Measurements from ENCODE around the gene FBXO31. TPM values are rescaled to one million over a fixed set of nuclear protein-coding genes. Genes with fewer than 3 reads are reported as not detected.

FBXO31 gene
- polyA plus RNA-seq, 1 donor from 2014 or later: 20.6 TPM

DNA sequence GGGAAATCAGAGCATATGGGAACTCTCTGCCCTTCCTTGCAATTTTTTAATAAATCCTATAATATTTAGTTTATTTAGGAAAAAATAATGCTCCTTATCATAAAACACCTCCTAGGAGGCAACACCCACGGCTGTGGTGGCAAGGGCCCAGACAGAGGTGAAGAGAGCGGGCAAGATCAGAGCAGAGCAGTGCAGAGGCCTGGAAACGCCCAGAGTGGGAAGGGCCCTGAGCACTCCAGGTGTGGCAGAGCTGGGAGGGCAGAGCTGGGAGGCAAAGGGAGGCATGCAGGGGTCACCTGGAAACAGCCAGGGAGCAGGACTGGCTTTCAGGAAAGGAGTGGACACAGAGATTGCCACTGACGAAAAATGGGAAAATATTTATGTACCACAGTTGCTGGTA lies 17.3 kb downstream of the FBXO31 start (continued):
- TF ChIP-seq, protein P1, sequence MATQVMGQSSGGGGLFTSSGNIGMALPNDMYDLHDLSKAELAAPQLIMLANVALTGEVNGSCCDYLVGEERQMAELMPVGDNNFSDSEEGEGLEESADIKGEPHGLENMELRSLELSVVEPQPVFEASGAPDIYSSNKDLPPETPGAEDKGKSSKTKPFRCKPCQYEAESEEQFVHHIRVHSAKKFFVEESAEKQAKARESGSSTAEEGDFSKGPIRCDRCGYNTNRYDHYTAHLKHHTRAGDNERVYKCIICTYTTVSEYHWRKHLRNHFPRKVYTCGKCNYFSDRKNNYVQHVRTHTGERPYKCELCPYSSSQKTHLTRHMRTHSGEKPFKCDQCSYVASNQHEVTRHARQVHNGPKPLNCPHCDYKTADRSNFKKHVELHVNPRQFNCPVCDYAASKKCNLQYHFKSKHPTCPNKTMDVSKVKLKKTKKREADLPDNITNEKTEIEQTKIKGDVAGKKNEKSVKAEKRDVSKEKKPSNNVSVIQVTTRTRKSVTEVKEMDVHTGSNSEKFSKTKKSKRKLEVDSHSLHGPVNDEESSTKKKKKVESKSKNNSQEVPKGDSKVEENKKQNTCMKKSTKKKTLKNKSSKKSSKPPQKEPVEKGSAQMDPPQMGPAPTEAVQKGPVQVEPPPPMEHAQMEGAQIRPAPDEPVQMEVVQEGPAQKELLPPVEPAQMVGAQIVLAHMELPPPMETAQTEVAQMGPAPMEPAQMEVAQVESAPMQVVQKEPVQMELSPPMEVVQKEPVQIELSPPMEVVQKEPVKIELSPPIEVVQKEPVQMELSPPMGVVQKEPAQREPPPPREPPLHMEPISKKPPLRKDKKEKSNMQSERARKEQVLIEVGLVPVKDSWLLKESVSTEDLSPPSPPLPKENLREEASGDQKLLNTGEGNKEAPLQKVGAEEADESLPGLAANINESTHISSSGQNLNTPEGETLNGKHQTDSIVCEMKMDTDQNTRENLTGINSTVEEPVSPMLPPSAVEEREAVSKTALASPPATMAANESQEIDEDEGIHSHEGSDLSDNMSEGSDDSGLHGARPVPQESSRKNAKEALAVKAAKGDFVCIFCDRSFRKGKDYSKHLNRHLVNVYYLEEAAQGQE (IDR thresholded peaks at IDR 0.05; ENCODE audit: borderline replicate concordance): no peak

DNA sequence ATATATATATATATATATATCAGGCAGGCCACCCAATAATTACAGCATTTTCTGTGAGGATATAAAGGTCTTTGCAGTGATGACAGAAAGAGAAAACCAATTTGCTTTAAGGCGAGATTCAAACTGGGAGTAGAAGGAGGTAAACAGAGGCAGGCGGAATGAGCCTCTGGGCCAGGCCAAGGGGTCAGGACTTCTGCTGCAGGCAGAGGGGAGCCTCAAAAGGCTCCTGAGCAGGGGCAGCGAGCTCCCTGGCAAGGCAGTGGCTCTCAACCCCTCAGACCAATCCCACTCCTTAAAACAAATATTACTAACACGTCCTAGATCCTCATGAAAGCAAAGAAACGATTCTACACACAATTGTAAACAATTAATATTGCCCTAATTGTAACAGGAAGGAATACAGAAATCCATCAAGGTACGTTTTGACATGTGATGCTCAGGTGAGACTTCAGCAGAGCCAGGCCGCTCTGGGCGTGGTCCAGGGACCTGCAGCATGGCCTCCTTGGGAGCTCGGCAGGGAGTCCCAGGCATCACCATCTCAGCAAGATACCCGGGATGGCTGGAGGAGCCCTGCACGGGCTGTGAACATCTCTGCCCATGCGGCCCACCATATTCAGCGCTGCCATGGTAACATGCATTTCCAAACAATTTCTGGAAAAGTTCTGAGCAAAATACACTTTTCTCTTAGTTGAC lies 18.4 kb downstream of the FBXO31 start:
- no peaks in the 10 kb centered on the region for H3K79me2 ChIP-seq (replicated peaks; ENCODE audit: insufficient read depth, low read length)

More for the DNA sequence above, 18.4 kb downstream of the FBXO31 start:
- Histone ChIP-seq H3K4me2 (ENCODE audit: low read length) (no peak overlapping the region), H3K9me2 (ENCODE audit: insufficient read depth, low read length) (no peaks in the 10 kb centered on the region), H4K20me1 (ENCODE audit: insufficient read depth) (no peaks in the 10 kb centered on the region), H3K27ac (ENCODE audit: low read length) (no peak overlapping the region), H3K36me3 (ENCODE audit: insufficient read depth, low read length) (peaks cover 10% of the 10 kb centered on the region), H3K9me3 (ENCODE audit: low read length) (no peaks in the 10 kb centered on the region), H3K4me3 (ENCODE audit: low read length) (no peak overlapping the region), H2AFZ (ENCODE audit: low read depth, low read length) (no peak overlapping the region), H3F3A (ENCODE audit: insufficient read depth, low read length, poor library complexity, severe bottlenecking) (no peaks in the 10 kb centered on the region), H3K9ac (ENCODE audit: low read length) (no peak overlapping the region), H3K27me3 (ENCODE audit: insufficient read depth, low read depth, low read length) (no peaks in the 10 kb centered on the region)
- TF ChIP-seq POLR2AphosphoS5 (IDR thresholded peaks at IDR 0.05) (no peak), RAD21 (conservative IDR thresholded peaks at IDR 0.05) (no peak), TAF1 (IDR thresholded peaks at IDR 0.05; ENCODE audit: low read depth) (no peak), SMC3 (conservative IDR thresholded peaks at IDR 0.05; ENCODE audit: poor library complexity) (no peak), MXI1 (conservative IDR thresholded peaks at IDR 0.05; ENCODE audit: poor library complexity, severe bottlenecking) (no peak), EP300 (conservative IDR thresholded peaks at IDR 0.05; ENCODE audit: poor library complexity, severe bottlenecking) (no peak), EZH2 (IDR thresholded peaks at IDR 0.05; ENCODE audit: borderline replicate concordance, insufficient read depth, low read length, poor library complexity, severe bottlenecking) (no peak)
- TF ChIP-seq, protein P1 (IDR thresholded peaks at IDR 0.05; ENCODE audit: borderline replicate concordance): no peak
- TF ChIP-seq, protein P2, sequence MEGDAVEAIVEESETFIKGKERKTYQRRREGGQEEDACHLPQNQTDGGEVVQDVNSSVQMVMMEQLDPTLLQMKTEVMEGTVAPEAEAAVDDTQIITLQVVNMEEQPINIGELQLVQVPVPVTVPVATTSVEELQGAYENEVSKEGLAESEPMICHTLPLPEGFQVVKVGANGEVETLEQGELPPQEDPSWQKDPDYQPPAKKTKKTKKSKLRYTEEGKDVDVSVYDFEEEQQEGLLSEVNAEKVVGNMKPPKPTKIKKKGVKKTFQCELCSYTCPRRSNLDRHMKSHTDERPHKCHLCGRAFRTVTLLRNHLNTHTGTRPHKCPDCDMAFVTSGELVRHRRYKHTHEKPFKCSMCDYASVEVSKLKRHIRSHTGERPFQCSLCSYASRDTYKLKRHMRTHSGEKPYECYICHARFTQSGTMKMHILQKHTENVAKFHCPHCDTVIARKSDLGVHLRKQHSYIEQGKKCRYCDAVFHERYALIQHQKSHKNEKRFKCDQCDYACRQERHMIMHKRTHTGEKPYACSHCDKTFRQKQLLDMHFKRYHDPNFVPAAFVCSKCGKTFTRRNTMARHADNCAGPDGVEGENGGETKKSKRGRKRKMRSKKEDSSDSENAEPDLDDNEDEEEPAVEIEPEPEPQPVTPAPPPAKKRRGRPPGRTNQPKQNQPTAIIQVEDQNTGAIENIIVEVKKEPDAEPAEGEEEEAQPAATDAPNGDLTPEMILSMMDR (IDR thresholded peaks at IDR 0.05; ENCODE audit: poor library complexity, severe bottlenecking): no peak
